ENCODE results near the gene PARP3. TPM values are rescaled to one million over a fixed set of nuclear protein-coding genes. Genes with fewer than 3 reads are reported as not detected.
"Not testable (repeated sequence)": the region's sequence is repeated elsewhere in the genome, so short reads cannot be mapped to it uniquely, and the experiment has no call there.

PARP3 gene
- total RNA-seq, 1 donor from 2014 or later, result 4.8 TPM

DNA sequence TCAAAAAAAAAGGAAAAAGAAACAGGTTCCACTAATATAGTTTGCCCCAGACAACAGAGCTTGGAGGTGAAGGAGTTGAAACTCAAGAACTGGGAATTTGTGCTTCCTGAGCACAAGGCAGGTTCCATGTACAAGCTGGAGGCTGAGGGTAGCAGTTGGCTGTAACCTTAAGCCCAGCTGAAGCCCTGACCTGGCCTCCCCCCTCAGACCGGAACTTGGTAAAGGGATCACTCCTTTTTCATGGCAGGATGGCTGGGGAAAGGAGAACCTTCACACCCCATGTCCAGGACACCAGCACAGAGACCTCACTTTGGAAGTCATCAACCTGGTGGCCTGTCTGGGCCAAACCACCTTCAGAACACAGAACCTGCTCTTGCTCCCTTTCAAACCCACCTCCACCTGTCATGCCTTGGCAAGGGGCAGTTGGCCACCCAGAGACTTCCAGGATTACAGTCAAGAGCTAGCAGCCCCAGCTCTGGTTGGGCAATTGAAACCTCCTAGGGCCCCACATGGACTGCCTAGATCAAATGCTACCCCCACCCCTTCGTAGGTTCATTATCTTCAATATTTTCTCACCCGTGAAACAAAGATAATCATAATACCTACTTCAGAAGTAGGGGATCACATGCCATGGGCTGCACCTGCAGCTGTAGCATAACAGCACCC, 50.0 kb downstream of the PARP3 start:
- no peak for FAIRE-seq
- peaks cover 21% of the 10 kb centered on the region for H3K36me3 ChIP-seq (ENCODE audit: insufficient read depth, low read length)
- no peak overlapping the region for H3K27ac Mint-ChIP-seq (ENCODE audit: unreplicated experiment)

DNA sequence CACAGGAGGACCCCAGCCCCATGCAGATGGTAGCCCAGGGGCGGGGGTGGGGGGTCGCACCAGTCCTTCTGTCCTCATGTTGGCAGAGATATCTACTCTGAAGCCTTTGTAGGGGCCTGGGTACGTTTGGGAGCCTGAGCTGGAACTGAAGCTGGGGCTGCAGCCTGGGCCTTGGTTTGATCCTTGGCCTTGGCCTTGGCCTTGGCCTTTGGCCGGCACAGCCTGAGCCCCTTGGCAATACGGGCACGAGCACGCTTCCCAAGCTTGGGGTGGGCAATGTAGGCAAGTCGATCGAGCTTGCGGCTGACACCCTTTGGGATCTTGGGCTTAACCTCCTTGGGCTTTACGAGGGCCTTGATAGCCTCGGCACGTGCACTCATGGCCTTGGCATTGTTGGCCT, 51.5 kb downstream of the PARP3 start:
- not testable (repeated sequence) for H3K27me3 ChIP-seq (ENCODE audit: insufficient read depth, low read length); H3K27ac Mint-ChIP-seq (ENCODE audit: unreplicated experiment); FAIRE-seq; H3K9me3 ChIP-seq (ENCODE audit: insufficient read depth, low read depth, low read length); H3K27ac ChIP-seq (ENCODE audit: low read depth, low read length); H2AFZ ChIP-seq (ENCODE audit: low read depth, low read length); H3K9me3 Mint-ChIP-seq (ENCODE audit: unreplicated experiment); H3K27me3 Mint-ChIP-seq (ENCODE audit: low read depth, unreplicated experiment); DNase-seq (ENCODE audit: low read depth)
- Histone ChIP-seq H4K20me1 (ENCODE audit: insufficient read depth, low read length) (peaks cover 25% of the 10 kb centered on the region), H3K4me2 (ENCODE audit: low read length) (peak overlapping the region; percentile 50), H3K4me1 (ENCODE audit: insufficient read depth, low read length) (peaks cover 33% of the 10 kb centered on the region), H3K79me2 (ENCODE audit: insufficient read depth, low read length) (peaks cover 40% of the 10 kb centered on the region), H3K36me3 (ENCODE audit: insufficient read depth, low read length) (peaks cover 21% of the 10 kb centered on the region), H3K4me3 (ENCODE audit: insufficient read depth, low read depth, low read length) (peak overlapping the region; percentile 93), H3K9ac (ENCODE audit: low read length) (peak overlapping the region; percentile 96)
- H3K36me3 Mint-ChIP-seq (ENCODE audit: low read depth, unreplicated experiment), result peaks cover 20% of the 10 kb centered on the region
- H3K4me3 Mint-ChIP-seq (ENCODE audit: unreplicated experiment), result peak overlapping the region; percentile 100
- peaks cover 17% of the 10 kb centered on the region for H3K4me1 Mint-ChIP-seq (ENCODE audit: low read depth, unreplicated experiment)

More for the DNA sequence above, 50.0 kb downstream of the PARP3 start:
- no peak for TF ChIP-seq EZH2 (IDR thresholded peaks at IDR 0.05; ENCODE audit: insufficient read depth, low read length)
- TF ChIP-seq, protein P1, sequence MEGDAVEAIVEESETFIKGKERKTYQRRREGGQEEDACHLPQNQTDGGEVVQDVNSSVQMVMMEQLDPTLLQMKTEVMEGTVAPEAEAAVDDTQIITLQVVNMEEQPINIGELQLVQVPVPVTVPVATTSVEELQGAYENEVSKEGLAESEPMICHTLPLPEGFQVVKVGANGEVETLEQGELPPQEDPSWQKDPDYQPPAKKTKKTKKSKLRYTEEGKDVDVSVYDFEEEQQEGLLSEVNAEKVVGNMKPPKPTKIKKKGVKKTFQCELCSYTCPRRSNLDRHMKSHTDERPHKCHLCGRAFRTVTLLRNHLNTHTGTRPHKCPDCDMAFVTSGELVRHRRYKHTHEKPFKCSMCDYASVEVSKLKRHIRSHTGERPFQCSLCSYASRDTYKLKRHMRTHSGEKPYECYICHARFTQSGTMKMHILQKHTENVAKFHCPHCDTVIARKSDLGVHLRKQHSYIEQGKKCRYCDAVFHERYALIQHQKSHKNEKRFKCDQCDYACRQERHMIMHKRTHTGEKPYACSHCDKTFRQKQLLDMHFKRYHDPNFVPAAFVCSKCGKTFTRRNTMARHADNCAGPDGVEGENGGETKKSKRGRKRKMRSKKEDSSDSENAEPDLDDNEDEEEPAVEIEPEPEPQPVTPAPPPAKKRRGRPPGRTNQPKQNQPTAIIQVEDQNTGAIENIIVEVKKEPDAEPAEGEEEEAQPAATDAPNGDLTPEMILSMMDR (IDR thresholded peaks at IDR 0.05; ENCODE audit: insufficient read depth, low read depth, low read length), result no peak
- Mint-ChIP-seq H3K4me1 (ENCODE audit: low read depth, unreplicated experiment) (peaks cover 10% of the 10 kb centered on the region), H3K27me3 (ENCODE audit: low read depth, unreplicated experiment) (no peaks in the 10 kb centered on the region), H3K36me3 (ENCODE audit: low read depth, unreplicated experiment) (peaks cover 20% of the 10 kb centered on the region), H3K4me3 (ENCODE audit: unreplicated experiment) (no peak overlapping the region), H3K9me3 (ENCODE audit: unreplicated experiment) (no peaks in the 10 kb centered on the region)
- Histone ChIP-seq H2AFZ (ENCODE audit: low read depth, low read length) (no peak overlapping the region), H3K79me2 (ENCODE audit: insufficient read depth, low read length) (peaks cover 40% of the 10 kb centered on the region), H3K9me3 (ENCODE audit: insufficient read depth, low read depth, low read length) (no peaks in the 10 kb centered on the region), H3K4me1 (ENCODE audit: insufficient read depth, low read length) (peaks cover 27% of the 10 kb centered on the region), H4K20me1 (ENCODE audit: insufficient read depth, low read length) (peaks cover 25% of the 10 kb centered on the region), H3K4me2 (ENCODE audit: low read length) (peak overlapping the region; percentile 41), H3K4me3 (ENCODE audit: insufficient read depth, low read depth, low read length) (no peak overlapping the region), H3K27me3 (ENCODE audit: insufficient read depth, low read length) (no peaks in the 10 kb centered on the region), H3K9ac (ENCODE audit: low read length) (peak overlapping the region; percentile 42), H3K27ac (ENCODE audit: low read depth, low read length) (no peak overlapping the region)
- no peak for DNase-seq (ENCODE audit: low read depth)

DNA sequence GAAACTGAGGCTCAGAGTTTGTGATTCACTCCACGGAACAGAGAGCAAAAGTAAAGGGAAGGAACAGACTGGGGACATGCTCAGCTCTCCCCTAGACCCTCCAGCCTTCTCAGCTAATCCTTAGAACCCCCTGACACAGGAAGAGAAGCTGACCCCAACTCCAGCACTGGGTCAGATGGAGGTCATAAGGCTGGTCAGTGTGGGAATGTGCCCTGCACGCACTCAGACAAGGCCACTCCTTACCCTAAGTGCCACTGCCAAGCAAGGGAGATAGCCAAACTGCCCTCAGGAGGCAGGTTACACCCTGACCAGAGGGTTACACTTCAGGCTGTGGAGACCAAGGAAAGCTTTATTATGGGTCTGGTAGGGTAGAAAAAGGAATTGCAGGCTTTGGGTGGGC, 52.4 kb downstream of the PARP3 start:
- no peak for DNase-seq (ENCODE audit: low read depth)
- Histone ChIP-seq H3K9me3 (ENCODE audit: insufficient read depth, low read depth, low read length) (no peaks in the 10 kb centered on the region), H3K36me3 (ENCODE audit: insufficient read depth, low read length) (peaks cover 21% of the 10 kb centered on the region), H3K79me2 (ENCODE audit: insufficient read depth, low read length) (peaks cover 40% of the 10 kb centered on the region), H3K4me2 (ENCODE audit: low read length) (peak overlapping the region; percentile 84), H4K20me1 (ENCODE audit: insufficient read depth, low read length) (peaks cover 25% of the 10 kb centered on the region), H3K9ac (ENCODE audit: low read length) (peak overlapping the region; percentile 96), H3K27ac (ENCODE audit: low read depth, low read length) (peak overlapping the region; percentile 87), H2AFZ (ENCODE audit: low read depth, low read length) (no peak overlapping the region), H3K27me3 (ENCODE audit: insufficient read depth, low read length) (no peaks in the 10 kb centered on the region), H3K4me3 (ENCODE audit: insufficient read depth, low read depth, low read length) (peak overlapping the region; percentile 93), H3K4me1 (ENCODE audit: insufficient read depth, low read length) (peaks cover 33% of the 10 kb centered on the region)
- Mint-ChIP-seq H3K4me1 (ENCODE audit: low read depth, unreplicated experiment) (peaks cover 17% of the 10 kb centered on the region), H3K27me3 (ENCODE audit: low read depth, unreplicated experiment) (no peaks in the 10 kb centered on the region), H3K27ac (ENCODE audit: unreplicated experiment) (peak overlapping the region; percentile 100), H3K9me3 (ENCODE audit: unreplicated experiment) (no peaks in the 10 kb centered on the region), H3K36me3 (ENCODE audit: low read depth, unreplicated experiment) (peaks cover 20% of the 10 kb centered on the region), H3K4me3 (ENCODE audit: unreplicated experiment) (peak overlapping the region; percentile 100)
- no peak for FAIRE-seq
- no peak for TF ChIP-seq EZH2 (IDR thresholded peaks at IDR 0.05; ENCODE audit: insufficient read depth, low read length)
- TF ChIP-seq, protein P1 (IDR thresholded peaks at IDR 0.05; ENCODE audit: insufficient read depth, low read depth, low read length), result no peak

All from astrocyte (in vitro differentiated cells and primary cell).